Fibroblast of villous mesenchyme (primary cell): Measurements from ENCODE around the gene SLC5A3. TPM values are rescaled to one million over a fixed set of nuclear protein-coding genes. Genes with fewer than 3 reads are reported as not detected.

ENCODE experiments used
- DNase-seq: peaks from one replicate; pipeline ENCODE4 v3.0.0-alpha.2; 2010; ENCODE audit warnings: low read depth
- H3K4me3 ChIP-seq: 2 replicates; pipeline ENCODE4 v1.5.1; 2011; ENCODE audit warnings: low read depth, mild to moderate bottlenecking, low read length
- total RNA-seq: library from RNA; depleted of rRNA; stranded (reverse); fragments of >200 nt; gene quantifications from 2 replicates; pipeline ENCODE4 v1.2.3, GENCODE V29; 2012
- TF ChIP-seq, protein P1 (sequence below): IDR thresholded peaks from 2 replicates; pipeline ENCODE4 v1.5.1; 2012; ENCODE audit warnings: low read depth, mild to moderate bottlenecking, low read length; ENCODE audit not compliant: insufficient read depth

Gene SLC5A3
- total RNA-seq, 1 donor: 142 TPM

DNA sequence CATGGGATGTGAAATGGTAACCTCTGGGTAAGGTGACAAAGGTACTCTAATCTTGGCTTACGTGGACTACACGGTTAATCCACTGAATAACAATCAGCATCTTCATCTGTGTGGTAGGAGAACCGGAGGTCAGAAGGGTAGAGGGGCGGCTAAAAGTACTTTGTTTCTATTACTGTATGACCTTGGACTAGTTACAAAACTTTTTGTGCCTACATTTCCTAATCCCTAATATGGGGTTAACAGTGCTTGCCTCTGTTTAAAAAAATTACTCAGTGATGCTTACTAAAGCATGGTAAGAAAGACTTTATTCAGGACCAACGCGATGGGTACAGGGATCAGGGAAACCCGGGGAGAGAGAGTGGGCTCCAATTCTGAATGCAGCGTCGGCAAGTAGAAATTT is 1.7 kb upstream of the SLC5A3 start:
- H3K4me3 ChIP-seq: no peak overlapping the region
- TF ChIP-seq, protein P1, sequence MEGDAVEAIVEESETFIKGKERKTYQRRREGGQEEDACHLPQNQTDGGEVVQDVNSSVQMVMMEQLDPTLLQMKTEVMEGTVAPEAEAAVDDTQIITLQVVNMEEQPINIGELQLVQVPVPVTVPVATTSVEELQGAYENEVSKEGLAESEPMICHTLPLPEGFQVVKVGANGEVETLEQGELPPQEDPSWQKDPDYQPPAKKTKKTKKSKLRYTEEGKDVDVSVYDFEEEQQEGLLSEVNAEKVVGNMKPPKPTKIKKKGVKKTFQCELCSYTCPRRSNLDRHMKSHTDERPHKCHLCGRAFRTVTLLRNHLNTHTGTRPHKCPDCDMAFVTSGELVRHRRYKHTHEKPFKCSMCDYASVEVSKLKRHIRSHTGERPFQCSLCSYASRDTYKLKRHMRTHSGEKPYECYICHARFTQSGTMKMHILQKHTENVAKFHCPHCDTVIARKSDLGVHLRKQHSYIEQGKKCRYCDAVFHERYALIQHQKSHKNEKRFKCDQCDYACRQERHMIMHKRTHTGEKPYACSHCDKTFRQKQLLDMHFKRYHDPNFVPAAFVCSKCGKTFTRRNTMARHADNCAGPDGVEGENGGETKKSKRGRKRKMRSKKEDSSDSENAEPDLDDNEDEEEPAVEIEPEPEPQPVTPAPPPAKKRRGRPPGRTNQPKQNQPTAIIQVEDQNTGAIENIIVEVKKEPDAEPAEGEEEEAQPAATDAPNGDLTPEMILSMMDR: no peak
- DNase-seq: no peak

GRCh38 chr21:34072145-34073031 is 990 bp upstream of the SLC5A3 start:
- DNase-seq: no peak
- TF ChIP-seq, protein P1: no peak
- H3K4me3 ChIP-seq: peak overlapping the region; percentile 57

DNA sequence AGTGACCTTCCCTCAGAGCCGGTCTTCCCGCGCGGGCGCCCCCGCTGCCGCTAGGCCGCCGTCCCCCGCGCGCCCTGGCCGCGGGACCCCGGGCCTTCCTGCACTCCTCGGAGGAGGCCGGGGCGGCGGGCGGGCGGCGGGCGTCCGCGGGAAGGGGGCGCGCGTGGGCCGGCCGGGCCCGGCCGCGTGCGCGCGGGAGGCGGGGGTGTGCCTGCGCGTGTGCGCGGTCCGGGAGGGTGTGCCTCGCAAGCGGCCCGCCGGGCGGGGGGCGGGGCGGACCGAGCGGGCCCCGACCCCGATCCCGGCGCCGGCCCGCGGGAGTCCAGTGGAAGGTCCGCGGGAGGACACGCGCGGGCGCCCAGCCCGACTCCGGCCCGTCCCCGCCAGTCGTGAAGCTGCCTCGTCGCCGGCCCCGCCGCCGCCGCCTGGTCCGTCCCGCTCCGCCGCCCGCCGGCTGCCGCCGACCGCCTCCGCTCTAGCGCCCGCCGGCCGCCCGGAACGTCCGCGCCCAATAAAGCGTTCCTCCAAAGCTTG is 438 bp downstream of the SLC5A3 start:
- H3K4me3 ChIP-seq: peak overlapping the region; percentile 87
- TF ChIP-seq, protein P1: no peak
- no peak for DNase-seq

DNA sequence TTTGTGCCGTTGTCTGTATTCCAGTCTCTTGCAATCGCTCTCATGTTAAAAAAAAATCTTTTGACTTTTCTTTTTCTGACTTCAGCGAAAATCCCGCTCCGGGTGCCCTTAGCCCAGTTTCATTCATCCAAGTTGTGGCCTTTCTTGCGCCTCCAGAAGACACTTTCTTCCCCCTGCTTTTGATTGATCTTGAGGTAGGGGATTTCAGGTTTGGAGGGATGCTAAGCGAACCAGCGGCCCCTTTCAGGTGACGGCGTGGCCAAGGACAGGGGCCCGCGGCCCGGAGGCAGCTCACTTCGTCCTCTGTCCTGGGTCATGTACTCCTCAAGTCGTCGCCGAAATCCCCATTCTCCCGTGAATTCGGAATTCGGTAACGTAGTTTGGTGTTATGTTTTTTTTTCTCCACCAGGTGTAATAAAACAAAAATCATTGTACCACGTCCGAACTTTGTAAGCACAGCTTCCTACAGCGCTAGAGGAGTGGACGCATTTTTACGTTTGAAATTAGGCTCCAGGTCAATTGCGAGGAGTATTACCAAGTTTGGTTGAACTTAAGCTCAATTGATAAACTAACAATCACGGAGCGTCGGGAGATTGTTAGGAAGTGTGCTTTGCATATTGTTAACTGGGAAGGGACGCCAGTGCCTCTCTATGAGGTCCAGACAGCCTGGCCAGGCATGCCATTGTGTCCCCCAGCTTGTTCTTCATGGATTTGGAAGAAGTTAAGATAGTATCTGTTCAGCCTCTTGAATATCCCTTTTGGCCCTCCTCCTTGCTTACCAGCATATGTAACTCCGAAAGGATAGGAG is 1.1 kb downstream of the SLC5A3 start:
- H3K4me3 ChIP-seq: peak overlapping the region; percentile 87
- TF ChIP-seq, protein P1: no peak
- DNase-seq: no peak

DNA sequence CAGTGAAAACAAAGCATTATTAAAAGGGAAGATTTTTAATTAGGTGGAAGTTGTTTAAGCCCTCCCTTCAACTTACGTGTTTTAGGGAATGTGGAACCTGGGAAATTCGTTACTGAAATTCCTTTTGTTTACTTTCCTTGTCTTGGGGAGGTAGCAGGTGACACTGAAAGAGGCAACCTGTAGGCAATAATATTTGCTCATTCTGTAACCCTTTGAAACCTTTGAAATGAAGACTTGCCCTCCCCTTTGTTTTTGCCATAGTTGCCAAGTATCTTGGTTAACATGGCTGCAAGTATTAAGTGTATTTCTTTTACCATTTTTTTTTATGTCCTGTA is 1.7 kb downstream of the SLC5A3 start:
- TF ChIP-seq, protein P1: no peak
- peak overlapping the region; percentile 87 for H3K4me3 ChIP-seq
- DNase-seq: no peak

DNA sequence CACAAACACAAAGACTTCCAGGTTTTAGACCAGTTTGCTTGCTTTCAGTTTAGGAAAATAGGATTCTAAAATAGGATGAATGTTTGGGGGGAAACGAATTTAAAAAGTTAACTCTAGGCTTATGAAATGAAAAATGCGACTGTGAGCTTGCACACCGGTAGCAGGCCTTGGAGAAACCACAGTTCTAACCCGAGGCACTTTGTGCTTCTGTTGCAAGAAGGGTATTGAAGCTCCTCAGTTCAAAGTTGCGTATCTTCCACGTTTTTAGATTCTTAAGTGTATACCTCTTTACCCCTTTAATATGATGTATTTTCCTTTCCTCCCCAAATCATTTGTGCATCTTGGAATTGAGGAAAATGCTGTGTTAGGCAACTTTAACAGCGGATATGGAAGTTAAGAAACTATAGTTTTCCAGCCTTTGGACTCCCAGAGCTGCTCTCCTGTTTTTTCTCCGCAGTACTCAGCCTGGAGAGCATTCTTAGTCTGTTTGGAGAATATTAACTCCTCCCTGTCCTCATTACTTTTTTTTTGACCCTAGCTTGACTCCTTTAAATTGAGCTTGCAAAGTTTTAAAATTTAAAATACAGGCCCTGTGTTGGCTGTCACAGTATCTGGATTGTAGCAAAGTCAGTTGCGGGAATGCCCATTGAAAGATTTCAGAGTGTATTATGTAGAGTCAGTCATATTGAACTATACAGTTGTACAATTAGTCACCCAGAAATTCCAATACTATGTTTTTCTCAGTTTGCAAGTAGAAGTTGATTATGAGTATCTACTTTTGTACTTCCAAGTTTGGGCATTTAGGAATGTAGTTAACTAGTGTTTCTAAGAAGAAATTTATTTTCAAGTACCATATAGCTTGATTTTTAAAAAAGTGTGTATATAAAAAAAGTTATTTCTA is 2.6 kb downstream of the SLC5A3 start:
- TF ChIP-seq, protein P1: no peak
- peak overlapping the region; percentile 87 for H3K4me3 ChIP-seq
- peak; percentile 58 for DNase-seq
